Suprapubic skin (tissue), 4 donors: ENCODE measurements around the gene PGM1.

Source experiments
- CTCF ChIP-seq, 2 donors: fragments of 200-600 bp in 1 of 2; fragments of 450-650 bp in 1 of 2; sonication (generic) in 1 of 2; IDR thresholded peaks; one replicate each; pipeline ENCODE4 v1.5.1; 2016 to 2019; ENCODE audit warnings: antibody characterized with exemption in 2 of 2, mild to moderate bottlenecking in 1 of 2, moderate library complexity in 1 of 2
- POLR2A ChIP-seq, 2 donors: fragments of 450-650 bp; IDR thresholded peaks; one replicate each; pipeline ENCODE4 v1.6.1; 2017; ENCODE audit warnings: antibody characterized with exemption in 2 of 2, mild to moderate bottlenecking in 2 of 2, moderate library complexity in 2 of 2
- POLR2AphosphoS5 ChIP-seq, 3 donors: sonication (generic); formaldehyde crosslinking; IDR thresholded peaks; one replicate each; pipeline ENCODE4 v1.6.1; 2017; ENCODE audit warnings: antibody characterized with exemption in 3 of 3

GRCh38 chr1:63622849-63623566, 29.8 kb downstream of the PGM1 start:
- TF ChIP-seq POLR2AphosphoS5 (IDR thresholded peaks at IDR 0.05) = no peak
- no peak for TF ChIP-seq POLR2A (IDR thresholded peaks at IDR 0.05)
- no peak for TF ChIP-seq CTCF (IDR thresholded peaks at IDR 0.05)
